Measurements from ENCODE around the gene MYL6B.
"Not testable (repeated sequence)": the region's sequence is repeated elsewhere in the genome, so short reads cannot be mapped to it uniquely, and the experiment has no call there.

Gene MYL6B

GRCh38 chr12:56152132-56152755 is at the start of gene MYL6B:
TSS of gene MYL6B (plus strand) at chr12:56152587. CDS start at chr12:56153919, 1,332 bp downstream.
- peak; percentile 78 for DNase-seq

- no peak for DNase-seq
Measured at GRCh38 chr12:56102683-56103065, 49.7 kb upstream of the MYL6B start.

GRCh38 chr12:56103066-56103711 is 49.2 kb upstream of the MYL6B start:
- no peak for DNase-seq

- DNase-seq: no peak
Measured at GRCh38 chr12:56103823-56104108, 48.6 kb upstream of the MYL6B start.

GRCh38 chr12:56104109-56104814 is 48.1 kb upstream of the MYL6B start, which contains the start of gene PA2G4:
TSS of gene PA2G4 (plus strand) at chr12:56104559. CDS start at chr12:56104738, 179 bp downstream.
- peak; percentile 96 for DNase-seq

GRCh38 chr12:56104815-56105608 is 47.4 kb upstream of the MYL6B start:
- no peak for DNase-seq

- DNase-seq: no peak
Measured at GRCh38 chr12:56105609-56105902, 46.8 kb upstream of the MYL6B start.

GRCh38 chr12:56107242-56107641 is 45.1 kb upstream of the MYL6B start:
- DNase-seq: no peak

GRCh38 chr12:56110571-56110970 is 41.8 kb upstream of the MYL6B start:
- no peak for DNase-seq

- no peak for DNase-seq
Measured at GRCh38 chr12:56114084-56114483, 38.3 kb upstream of the MYL6B start.

GRCh38 chr12:56115329-56115728 is 37.1 kb upstream of the MYL6B start:
- peak; percentile 31 for DNase-seq

GRCh38 chr12:56116267-56117081 is 35.9 kb upstream of the MYL6B start, which contains the start of gene RPL41:
TSS of gene RPL41 (plus strand) at chr12:56116633.
- peak; percentile 90 for DNase-seq

- not testable (repeated sequence) for DNase-seq
Measured at GRCh38 chr12:56117082-56117706, 35.2 kb upstream of the MYL6B start.

GRCh38 chr12:56117778-56118687 is 34.4 kb upstream of the MYL6B start, which contains the start of gene ZC3H10:
TSS of gene ZC3H10 (plus strand) at chr12:56118266. CDS start at chr12:56120563, 2,297 bp downstream.
- DNase-seq: peak; percentile 95

GRCh38 chr12:56118688-56119357 is 33.6 kb upstream of the MYL6B start:
- DNase-seq: no peak

GRCh38 chr12:56119361-56119796 is 33.0 kb upstream of the MYL6B start:
- DNase-seq: peak; percentile 77

- no peak for DNase-seq
Measured at GRCh38 chr12:56120158-56120846, 32.1 kb upstream of the MYL6B start.

- no peak for DNase-seq
Measured at GRCh38 chr12:56121204-56121870, 31.1 kb upstream of the MYL6B start.

GRCh38 chr12:56122637-56123036 is 29.8 kb upstream of the MYL6B start:
- DNase-seq: peak; percentile 57
